HG02798 (cell line): ENCODE measurements around the gene ARL16.

Source experiments
- ATAC-seq: cut with Tn5 transposase; IDR thresholded peaks from one replicate; pipeline ENCODE4 v1.9.1; 2021; ENCODE audit warnings: mild to moderate bottlenecking; ENCODE audit not compliant: unreplicated experiment, poor library complexity

Gene ARL16

GRCh38 chr17:81683584-81684441, at the start of gene ARL16, which contains the start of gene HGS:
Gene ARL16, minus strand, starts transcription at chr17:81683797. Its CDS starts 44 bp downstream, at chr17:81683753.
Gene HGS, plus strand, starts transcription at chr17:81684011. Its CDS starts 56 bp downstream, at chr17:81684067.
- ATAC-seq: peak; percentile 94

GRCh38 chr17:81727324-81728031, 43.9 kb upstream of the ARL16 start:
- no peak for ATAC-seq

GRCh38 chr17:81726004-81726403, 42.4 kb upstream of the ARL16 start:
- ATAC-seq: no peak

GRCh38 chr17:81725439-81725838, 41.8 kb upstream of the ARL16 start:
- no peak for ATAC-seq

- no peak for ATAC-seq
Measured at GRCh38 chr17:81723651-81724209, 40.1 kb upstream of the ARL16 start.

- ATAC-seq: no peak
Measured at GRCh38 chr17:81722184-81723120, 38.9 kb upstream of the ARL16 start.

- ATAC-seq: no peak
Measured at GRCh38 chr17:81720267-81721071, 36.9 kb upstream of the ARL16 start.

- no peak for ATAC-seq
Measured at GRCh38 chr17:81719410-81720266, 36.0 kb upstream of the ARL16 start.

GRCh38 chr17:81717766-81718089, 34.1 kb upstream of the ARL16 start:
- no peak for ATAC-seq

GRCh38 chr17:81717049-81717765, 33.6 kb upstream of the ARL16 start:
- no peak for ATAC-seq

GRCh38 chr17:81716674-81716996, 33.0 kb upstream of the ARL16 start:
- no peak for ATAC-seq

- no peak for ATAC-seq
Measured at GRCh38 chr17:81715872-81716673, 32.5 kb upstream of the ARL16 start.

GRCh38 chr17:81715107-81715871, 31.7 kb upstream of the ARL16 start:
- no peak for ATAC-seq

- ATAC-seq: no peak
Measured at GRCh38 chr17:81714412-81715106, 31.0 kb upstream of the ARL16 start.

GRCh38 chr17:81713556-81714411, 30.2 kb upstream of the ARL16 start:
- ATAC-seq: no peak
